Measurements from ENCODE around the gene CRB3. TPM values are rescaled to one million over a fixed set of nuclear protein-coding genes. Genes with fewer than 3 reads are reported as not detected.

Gene CRB3
- total and polyA plus RNA-seq, 2 donors (not counting 3 experiments of a cell fraction or from before 2014, with no cell fraction given), result not detected

DNA sequence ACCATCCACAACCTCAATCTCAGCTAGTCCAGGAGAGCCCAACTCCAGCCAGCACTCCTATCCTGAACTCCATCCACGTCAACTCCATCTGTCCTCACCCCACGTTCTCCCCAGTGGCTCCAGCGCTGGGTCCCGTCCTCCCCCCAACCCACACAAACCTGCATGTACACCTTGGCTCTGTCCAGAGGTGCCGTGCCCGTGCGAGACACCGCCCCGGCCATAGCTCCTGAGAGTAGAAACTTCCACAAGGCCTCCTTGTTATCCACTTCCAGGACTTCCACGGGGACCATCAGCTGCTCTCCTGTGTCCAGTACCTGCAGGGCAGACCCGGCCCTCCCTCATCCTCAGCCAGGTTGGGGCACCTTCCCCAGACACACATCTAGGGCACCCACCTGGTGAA is 32.2 kb upstream of the CRB3 start:
- CTCF ChIA-PET, result no interaction called here
- intact Hi-C loops (cut with micrococcal nuclease) (no loop called here), dilution Hi-C loops (cut with MboI; ENCODE audit: extremely low pct_ligation_motif_present, low sequenced_read_pairs) (no loop called here)

More for the DNA sequence above, 32.2 kb upstream of the CRB3 start:
- no peaks in the 10 kb centered on the region for H4K20me1 ChIP-seq (replicated peaks; ENCODE audit: control insufficient read depth, extremely low read depth, insufficient read depth, low read length)
- H3K4me1 ChIP-seq (ENCODE audit: control insufficient read depth, extremely low read depth, insufficient read depth, low read length), result no peaks in the 10 kb centered on the region
- no peaks in the 10 kb centered on the region for H3K36me3 ChIP-seq (ENCODE audit: control insufficient read depth in 2 of 2, extremely low read depth in 1 of 2, insufficient read depth in 2 of 2, low read length in 2 of 2)
- no TSS peak for BruUV-seq (replicated peaks)
- no peak overlapping the region for H2AFZ ChIP-seq (ENCODE audit: low read depth, low read length)
- no peaks in the 10 kb centered on the region for H3K9me3 ChIP-seq (replicated peaks; ENCODE audit: control insufficient read depth, insufficient read depth, low read length)
- no peaks in the 10 kb centered on the region for H3K27me3 ChIP-seq (ENCODE audit: control insufficient read depth in 2 of 2, insufficient read depth in 2 of 2, low read length in 2 of 2)
- no peak overlapping the region for H3K27ac ChIP-seq (ENCODE audit: insufficient read depth, low read depth, low read length)
- H3K4me2 ChIP-seq (ENCODE audit: insufficient read depth, low read length), result no peak overlapping the region
- H3K4me3 ChIP-seq (replicated peaks in 1 of 3; ENCODE audit: insufficient read depth in 1 of 3, low read depth in 1 of 3, low read length in 3 of 3), result no peak overlapping the region
- no peak for DNase-seq (ENCODE audit: low read depth, low spot score)
- no peaks in the 10 kb centered on the region for H3K79me2 ChIP-seq (ENCODE audit: control insufficient read depth, insufficient read depth, low read length)
- FAIRE-seq, result no peak
- POLR2A ChIA-PET, result no interaction called here
- H3K9me1 ChIP-seq (replicated peaks; ENCODE audit: control insufficient read depth, extremely low read depth, insufficient read depth, low read length), result no peaks in the 10 kb centered on the region
- H3K9ac ChIP-seq (replicated peaks; ENCODE audit: extremely low read depth, insufficient read depth, low read length), result no peak overlapping the region
- TF ChIP-seq, protein P1, sequence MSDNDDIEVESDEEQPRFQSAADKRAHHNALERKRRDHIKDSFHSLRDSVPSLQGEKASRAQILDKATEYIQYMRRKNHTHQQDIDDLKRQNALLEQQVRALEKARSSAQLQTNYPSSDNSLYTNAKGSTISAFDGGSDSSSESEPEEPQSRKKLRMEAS (IDR thresholded peaks at IDR 0.05; ENCODE audit: insufficient read depth, insufficient read length), result no peak
- TF ChIP-seq, protein P2, sequence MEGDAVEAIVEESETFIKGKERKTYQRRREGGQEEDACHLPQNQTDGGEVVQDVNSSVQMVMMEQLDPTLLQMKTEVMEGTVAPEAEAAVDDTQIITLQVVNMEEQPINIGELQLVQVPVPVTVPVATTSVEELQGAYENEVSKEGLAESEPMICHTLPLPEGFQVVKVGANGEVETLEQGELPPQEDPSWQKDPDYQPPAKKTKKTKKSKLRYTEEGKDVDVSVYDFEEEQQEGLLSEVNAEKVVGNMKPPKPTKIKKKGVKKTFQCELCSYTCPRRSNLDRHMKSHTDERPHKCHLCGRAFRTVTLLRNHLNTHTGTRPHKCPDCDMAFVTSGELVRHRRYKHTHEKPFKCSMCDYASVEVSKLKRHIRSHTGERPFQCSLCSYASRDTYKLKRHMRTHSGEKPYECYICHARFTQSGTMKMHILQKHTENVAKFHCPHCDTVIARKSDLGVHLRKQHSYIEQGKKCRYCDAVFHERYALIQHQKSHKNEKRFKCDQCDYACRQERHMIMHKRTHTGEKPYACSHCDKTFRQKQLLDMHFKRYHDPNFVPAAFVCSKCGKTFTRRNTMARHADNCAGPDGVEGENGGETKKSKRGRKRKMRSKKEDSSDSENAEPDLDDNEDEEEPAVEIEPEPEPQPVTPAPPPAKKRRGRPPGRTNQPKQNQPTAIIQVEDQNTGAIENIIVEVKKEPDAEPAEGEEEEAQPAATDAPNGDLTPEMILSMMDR (IDR thresholded peaks at IDR 0.05; ENCODE audit: extremely low read depth in 1 of 2, insufficient read depth in 1 of 2, low read depth in 1 of 2, low read length in 2 of 2), result no peak
- TF ChIP-seq GATA2 (IDR thresholded peaks at IDR 0.05; ENCODE audit: insufficient read depth, insufficient read length, low read depth, low read length) (no peak), MYC (IDR thresholded peaks at IDR 0.05; ENCODE audit: low read depth, low read length) (no peak), EZH2 (IDR thresholded peaks at IDR 0.05; ENCODE audit: borderline replicate concordance, low read depth, low read length, severe bottlenecking) (no peak), JUN (IDR thresholded peaks at IDR 0.05; ENCODE audit: borderline replicate concordance, insufficient read depth, insufficient read length, low read depth) (no peak), POLR2A (IDR thresholded peaks at IDR 0.05; ENCODE audit: low read depth, low read length) (no peak), POLR2AphosphoS5 (IDR thresholded peaks at IDR 0.05; ENCODE audit: insufficient read depth, low read depth, low read length) (no peak), FOS (IDR thresholded peaks at IDR 0.05; ENCODE audit: borderline replicate concordance, insufficient read depth, low read length) (no peak)

All from endothelial cell of umbilical vein (primary cell).